Tongue (tissue), 3 donors: ENCODE data around the gene SCLY. TPM values are rescaled to one million over a fixed set of nuclear protein-coding genes. Genes with fewer than 3 reads are reported as not detected.
A peak's percentile ranks its signal among the peaks of the same experiment; 100 is the strongest.

ENCODE experiments used
- DNase-seq: peaks from one replicate; pipeline ENCODE4 v3.0.0-alpha.2; 2015
- small RNA-seq: library from RNA; depleted of rRNA; stranded (forward); fragments of <200 nt; gene quantifications from one replicate; pipeline ENCODE3, GENCODE V24; 2014; ENCODE audit warnings: low replicate concordance
- total RNA-seq: library from RNA; depleted of rRNA; stranded (reverse); fragments of >200 nt; gene quantifications from one replicate; pipeline ENCODE4 v1.2.3, GENCODE V29; 2014

Gene SCLY
- total RNA-seq, 1 donor from 2014 or later, result 21.2 TPM

DNA sequence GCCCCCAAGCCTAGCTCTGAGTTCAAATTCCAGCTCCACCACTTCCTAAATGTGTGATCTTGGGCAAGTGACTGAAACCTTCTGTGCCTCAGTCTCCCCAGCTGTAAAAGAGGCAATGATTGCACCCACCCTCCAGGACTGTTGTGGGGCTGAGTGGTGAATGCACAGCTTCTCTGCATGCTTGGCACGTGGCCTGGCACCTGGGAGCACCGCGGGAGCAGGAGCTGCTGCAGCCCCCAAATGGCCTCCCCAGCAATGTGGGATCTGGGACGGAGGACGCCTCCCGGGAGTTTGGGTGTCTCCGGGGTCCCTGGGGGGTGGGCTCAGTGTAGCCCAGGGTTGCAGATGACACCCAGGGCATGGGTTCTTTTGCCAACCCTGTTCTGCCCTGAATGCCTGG is 79.2 kb downstream of the SCLY start:
- no peak for DNase-seq

GRCh38 chr2:238140721-238141540 is 80.1 kb downstream of the SCLY start:
- DNase-seq, result no peak

DNA sequence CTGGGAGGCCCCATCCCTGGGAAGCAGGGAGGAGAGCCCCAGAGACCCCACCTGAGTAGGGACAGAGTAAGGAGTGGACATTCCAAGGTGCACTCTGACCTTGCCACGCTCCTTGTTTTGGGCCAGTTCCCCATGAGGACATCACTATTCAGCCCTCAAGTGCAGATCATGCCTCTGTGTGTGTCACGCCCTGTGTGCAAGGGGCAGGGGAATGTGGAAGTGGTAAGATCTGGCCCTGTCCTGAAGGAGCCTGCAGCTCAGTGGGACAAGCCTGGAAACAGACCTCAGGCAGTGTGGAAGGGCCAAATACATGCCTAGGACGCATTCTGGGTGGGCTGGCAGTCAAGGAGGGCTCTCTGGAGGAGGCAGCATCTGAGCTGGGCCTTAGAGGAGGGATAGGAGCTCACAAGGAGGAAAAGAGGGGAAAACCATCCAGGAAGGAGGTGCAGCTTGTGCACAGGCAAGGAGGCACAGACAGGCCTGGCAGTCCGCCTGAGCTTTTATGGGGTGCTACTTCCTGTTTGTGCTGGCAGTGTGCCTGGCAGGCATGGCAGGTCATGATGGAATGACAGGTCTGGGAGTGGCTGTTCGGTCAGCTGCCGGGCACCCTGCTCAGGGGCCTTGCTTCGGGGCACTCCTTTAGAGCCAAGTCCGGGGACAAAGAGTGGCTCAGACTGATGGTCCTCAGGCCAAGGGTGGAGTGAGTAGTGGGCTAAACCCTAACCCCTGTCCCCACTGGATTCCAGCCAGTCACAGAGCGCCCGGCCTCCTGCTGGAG is 80.9 kb downstream of the SCLY start:
- DNase-seq, result no peak

- no peak for DNase-seq
These were observed 81.8 kb downstream of the SCLY start for GRCh38 chr2:238142382-238143205.

DNA sequence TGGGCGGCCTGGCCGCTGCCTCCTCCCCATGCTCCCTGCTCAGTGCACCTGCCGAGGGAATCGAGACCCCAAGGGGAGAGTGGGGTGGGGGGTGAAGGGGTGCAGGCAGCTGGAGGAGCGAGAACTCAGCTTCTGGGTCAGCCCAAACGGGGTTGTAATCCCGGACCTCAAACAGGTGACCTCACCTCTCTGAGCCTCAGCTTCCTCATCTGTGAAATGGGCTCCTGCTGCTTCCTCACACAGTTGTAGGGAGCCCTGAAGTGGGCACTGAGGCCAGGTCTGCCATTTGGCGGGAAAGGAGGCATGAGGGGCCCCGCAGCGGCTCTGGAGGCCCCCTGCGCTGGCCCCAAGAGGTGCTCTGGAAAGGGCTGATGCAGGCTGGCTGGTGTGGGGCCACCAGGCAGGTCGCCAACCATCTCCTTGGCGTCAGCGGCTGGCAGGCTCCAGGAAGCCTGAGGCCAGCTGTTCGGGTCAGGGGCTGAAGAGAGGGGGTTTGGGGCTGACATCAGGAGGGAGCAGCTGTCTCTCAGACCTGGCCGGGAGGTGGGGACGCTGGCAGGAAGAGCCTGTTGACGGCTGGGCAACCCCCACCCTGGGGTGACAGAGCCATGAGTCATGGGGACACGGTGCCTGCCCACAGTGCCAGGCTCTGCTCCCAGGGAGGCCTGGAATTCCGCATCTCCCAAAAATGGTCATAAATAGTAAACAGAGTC is 82.6 kb downstream of the SCLY start:
- DNase-seq, result peak; percentile 74

- no peak for DNase-seq
These were observed 83.5 kb downstream of the SCLY start for GRCh38 chr2:238144262-238144661.

DNA sequence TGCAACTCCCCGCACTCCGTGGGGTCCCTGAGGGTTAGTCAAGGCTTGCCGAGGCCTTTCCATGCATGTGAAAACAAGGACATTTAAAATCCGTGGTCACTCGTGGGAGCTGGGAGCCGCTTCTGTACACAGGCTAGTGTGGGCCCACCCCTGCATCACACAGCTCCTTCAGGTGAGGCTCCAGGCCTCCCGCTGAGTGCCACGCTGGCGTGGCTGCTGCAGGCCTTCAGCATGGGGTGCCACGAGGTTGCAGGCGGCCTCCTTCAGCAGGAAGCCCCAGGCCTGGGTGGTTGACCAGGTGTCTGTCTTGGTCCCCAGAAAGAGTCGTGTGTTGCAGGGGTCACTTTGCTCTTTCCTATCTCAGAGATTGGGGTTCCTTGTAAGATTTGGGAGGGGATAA is 84.2 kb downstream of the SCLY start:
- DNase-seq, result no peak

- no peak for DNase-seq
These were observed 85.0 kb downstream of the SCLY start for GRCh38 chr2:238145851-238146250.

GRCh38 chr2:238146884-238147544 is 86.2 kb downstream of the SCLY start:
- DNase-seq, result no peak

- no peak for DNase-seq
These were observed 88.2 kb downstream of the SCLY start for GRCh38 chr2:238148981-238149380.

Small RNAs within 50 kb of the gene (small RNA-seq; reads per million reads assigned to genes)
- gene RNU6-1333P, result not detected

Other genes starting within 250 kb of the SCLY start
- 51.7 TPM for gene RAMP1, start 201.4 kb upstream of the SCLY start, total RNA-seq
- 69.6 TPM for gene UBE2F, start 94.0 kb upstream of the SCLY start, total RNA-seq
- 1.0 TPM for gene ESPNL, start 39.3 kb downstream of the SCLY start, total RNA-seq
- 58.4 TPM for gene KLHL30, start 77.7 kb downstream of the SCLY start, total RNA-seq
- gene ERFE, start 98.0 kb downstream of the SCLY start, total RNA-seq, result 14.1 TPM
- 33.2 TPM for gene ILKAP, start 142.7 kb downstream of the SCLY start, total RNA-seq
- gene HES6, start 179.0 kb downstream of the SCLY start, total RNA-seq, result 22.1 TPM
- gene PER2, start 227.6 kb downstream of the SCLY start, total RNA-seq, result 15.3 TPM